Activated T-cell treated with anti-CD3 and anti-CD28 coated beads, Interleukin-2, amount 50 U/mL, for 24 hours (primary cell): Measurements from ENCODE around the gene CD40.
A peak's percentile ranks its signal among the peaks of the same experiment; 100 is the strongest.

Experiments
- DNase-seq: peaks from one replicate; pipeline ENCODE4 v3.0.0-alpha.2; 2020
- H3K27ac Mint-ChIP-seq: 2 replicates; pipeline ENCODE4 v1.8.0; 2020; ENCODE audit warnings: mild to moderate bottlenecking, mixed read lengths
- H3K27me3 Mint-ChIP-seq: 2 replicates; pipeline ENCODE4 v1.8.0; 2020; ENCODE audit warnings: mixed read lengths
- H3K36me3 Mint-ChIP-seq: 2 replicates; pipeline ENCODE4 v1.8.0; 2020; ENCODE audit warnings: low read depth, mixed read lengths
- H3K4me1 Mint-ChIP-seq: 2 replicates; pipeline ENCODE4 v1.8.0; 2020; ENCODE audit warnings: low read depth, mixed read lengths
- H3K4me3 Mint-ChIP-seq: 2 replicates; pipeline ENCODE4 v1.8.0; 2020; ENCODE audit warnings: mild to moderate bottlenecking, moderate library complexity, mixed read lengths
- H3K9me3 Mint-ChIP-seq: 2 replicates; pipeline ENCODE4 v1.8.0; 2020; ENCODE audit warnings: mixed read lengths

The CD40 gene

GRCh38 chr20:46117704-46118467 is at the start of gene CD40:
TSS of gene CD40 (plus strand) at chr20:46118314. CDS start at chr20:46118344, 30 bp downstream.
- peak within 1 kb of the TSS; percentile 89 for H3K4me3 Mint-ChIP-seq
- peak within 1 kb of the TSS; percentile 93 for H3K27ac Mint-ChIP-seq
- H3K27me3 Mint-ChIP-seq: peaks cover 8% of the 10 kb centered on the region
- H3K36me3 Mint-ChIP-seq: peaks cover 5% of the 10 kb centered on the region
- H3K9me3 Mint-ChIP-seq: no peaks in the 10 kb centered on the region
- peak; percentile 83 for DNase-seq
- H3K4me1 Mint-ChIP-seq: peaks cover 15% of the 10 kb centered on the region

- Mint-ChIP-seq H3K4me3 (no peak overlapping the region), H3K9me3 (no peaks in the 10 kb centered on the region), H3K4me1 (peaks cover 4% of the 10 kb centered on the region), H3K27me3 (no peaks in the 10 kb centered on the region), H3K27ac (no peak overlapping the region), H3K36me3 (peaks cover 47% of the 10 kb centered on the region)
- DNase-seq: no peak
These were observed 47.8 kb upstream of the CD40 start for GRCh38 chr20:46070215-46070900.

GRCh38 chr20:46071573-46071972 is 46.5 kb upstream of the CD40 start:
- Mint-ChIP-seq H3K27me3 (no peaks in the 10 kb centered on the region), H3K27ac (no peak overlapping the region), H3K4me1 (peaks cover 4% of the 10 kb centered on the region), H3K9me3 (no peaks in the 10 kb centered on the region), H3K36me3 (peaks cover 46% of the 10 kb centered on the region), H3K4me3 (no peak overlapping the region)
- no peak for DNase-seq

- H3K9me3 Mint-ChIP-seq: no peaks in the 10 kb centered on the region
- H3K4me1 Mint-ChIP-seq: peaks cover 4% of the 10 kb centered on the region
- H3K27me3 Mint-ChIP-seq: no peaks in the 10 kb centered on the region
- H3K4me3 Mint-ChIP-seq: no peak overlapping the region
- H3K36me3 Mint-ChIP-seq: peaks cover 47% of the 10 kb centered on the region
- DNase-seq: no peak
- no peak overlapping the region for H3K27ac Mint-ChIP-seq
These were observed 45.1 kb upstream of the CD40 start for GRCh38 chr20:46073024-46073423.

- Mint-ChIP-seq H3K4me1 (peaks cover 4% of the 10 kb centered on the region), H3K9me3 (no peaks in the 10 kb centered on the region), H3K4me3 (no peak overlapping the region), H3K27ac (no peak overlapping the region), H3K27me3 (no peaks in the 10 kb centered on the region), H3K36me3 (peaks cover 47% of the 10 kb centered on the region)
- DNase-seq: no peak
These were observed 44.7 kb upstream of the CD40 start for GRCh38 chr20:46073443-46073842.

GRCh38 chr20:46074006-46074405 is 44.1 kb upstream of the CD40 start:
- no peak overlapping the region for H3K27ac Mint-ChIP-seq
- DNase-seq: no peak
- H3K36me3 Mint-ChIP-seq: peaks cover 50% of the 10 kb centered on the region
- H3K27me3 Mint-ChIP-seq: no peaks in the 10 kb centered on the region
- H3K4me1 Mint-ChIP-seq: peaks cover 4% of the 10 kb centered on the region
- H3K9me3 Mint-ChIP-seq: no peaks in the 10 kb centered on the region
- no peak overlapping the region for H3K4me3 Mint-ChIP-seq

GRCh38 chr20:46076806-46077205 is 41.3 kb upstream of the CD40 start:
- Mint-ChIP-seq H3K36me3 (peaks cover 64% of the 10 kb centered on the region), H3K27me3 (no peaks in the 10 kb centered on the region), H3K27ac (no peak overlapping the region), H3K4me1 (peaks cover 14% of the 10 kb centered on the region), H3K9me3 (no peaks in the 10 kb centered on the region), H3K4me3 (no peak overlapping the region)
- no peak for DNase-seq

GRCh38 chr20:46077642-46078305 is 40.3 kb upstream of the CD40 start:
- Mint-ChIP-seq H3K4me3 (no peak overlapping the region), H3K4me1 (peaks cover 23% of the 10 kb centered on the region), H3K9me3 (no peaks in the 10 kb centered on the region), H3K36me3 (peaks cover 64% of the 10 kb centered on the region), H3K27me3 (no peaks in the 10 kb centered on the region), H3K27ac (no peak overlapping the region)
- no peak for DNase-seq

- Mint-ChIP-seq H3K36me3 (peaks cover 57% of the 10 kb centered on the region), H3K9me3 (no peaks in the 10 kb centered on the region)
These were observed 39.2 kb upstream of the CD40 start for GRCh38 chr20:46078954-46079353.

GRCh38 chr20:46081074-46081473 is 37.0 kb upstream of the CD40 start:
- DNase-seq: no peak
- Mint-ChIP-seq H3K27ac (no peak overlapping the region), H3K9me3 (no peaks in the 10 kb centered on the region), H3K36me3 (peaks cover 45% of the 10 kb centered on the region), H3K4me3 (no peak overlapping the region), H3K27me3 (no peaks in the 10 kb centered on the region), H3K4me1 (peaks cover 52% of the 10 kb centered on the region)

More at GRCh38 chr20:46078954-46079353, 39.2 kb upstream of the CD40 start:
- DNase-seq: no peak
- H3K27ac Mint-ChIP-seq: no peak overlapping the region
- peaks cover 33% of the 10 kb centered on the region for H3K4me1 Mint-ChIP-seq
- H3K4me3 Mint-ChIP-seq: no peak overlapping the region
- H3K27me3 Mint-ChIP-seq: no peaks in the 10 kb centered on the region

- no peak overlapping the region for H3K4me3 Mint-ChIP-seq
- peaks cover 72% of the 10 kb centered on the region for H3K4me1 Mint-ChIP-seq
- H3K27me3 Mint-ChIP-seq: no peaks in the 10 kb centered on the region
- H3K9me3 Mint-ChIP-seq: no peaks in the 10 kb centered on the region
- H3K27ac Mint-ChIP-seq: no peak overlapping the region
- DNase-seq: no peak
- peaks cover 37% of the 10 kb centered on the region for H3K36me3 Mint-ChIP-seq
These were observed 35.0 kb upstream of the CD40 start for GRCh38 chr20:46083101-46083500.

GRCh38 chr20:46083531-46084061 is 34.5 kb upstream of the CD40 start:
- Mint-ChIP-seq H3K9me3 (no peaks in the 10 kb centered on the region), H3K27me3 (no peaks in the 10 kb centered on the region), H3K36me3 (peaks cover 37% of the 10 kb centered on the region), H3K4me1 (peaks cover 77% of the 10 kb centered on the region), H3K27ac (no peak overlapping the region), H3K4me3 (no peak overlapping the region)
- no peak for DNase-seq

- Mint-ChIP-seq H3K36me3 (peaks cover 34% of the 10 kb centered on the region), H3K27ac (no peak overlapping the region), H3K4me3 (no peak overlapping the region), H3K4me1 (peaks cover 79% of the 10 kb centered on the region), H3K9me3 (no peaks in the 10 kb centered on the region), H3K27me3 (no peaks in the 10 kb centered on the region)
- no peak for DNase-seq
These were observed 33.3 kb upstream of the CD40 start for GRCh38 chr20:46084805-46085178.

GRCh38 chr20:46085179-46085851 is 32.8 kb upstream of the CD40 start:
- Mint-ChIP-seq H3K27ac (peak overlapping the region; percentile 1), H3K27me3 (no peaks in the 10 kb centered on the region), H3K36me3 (peaks cover 33% of the 10 kb centered on the region), H3K9me3 (no peaks in the 10 kb centered on the region), H3K4me3 (no peak overlapping the region), H3K4me1 (peaks cover 83% of the 10 kb centered on the region)
- no peak for DNase-seq
